Activated CD4-positive, alpha-beta T cell treated with anti-CD3 and anti-CD28 coated beads, Interleukin-2, Interleukin-4, amounts not matched to agents 100 ng/mL and 50 ng/mL, durations not matched to agents 16 hours and 8 hours (primary cell): Measurements from ENCODE around the gene ALKBH8.
"Not testable (repeated sequence)": the region's sequence is repeated elsewhere in the genome, so short reads cannot be mapped to it uniquely, and the experiment has no call there.

Source experiments
- DNase-seq: peaks from one replicate; pipeline ENCODE4 v3.0.0-alpha.2; 2020; ENCODE audit warnings: low spot score

The ALKBH8 gene

DNA sequence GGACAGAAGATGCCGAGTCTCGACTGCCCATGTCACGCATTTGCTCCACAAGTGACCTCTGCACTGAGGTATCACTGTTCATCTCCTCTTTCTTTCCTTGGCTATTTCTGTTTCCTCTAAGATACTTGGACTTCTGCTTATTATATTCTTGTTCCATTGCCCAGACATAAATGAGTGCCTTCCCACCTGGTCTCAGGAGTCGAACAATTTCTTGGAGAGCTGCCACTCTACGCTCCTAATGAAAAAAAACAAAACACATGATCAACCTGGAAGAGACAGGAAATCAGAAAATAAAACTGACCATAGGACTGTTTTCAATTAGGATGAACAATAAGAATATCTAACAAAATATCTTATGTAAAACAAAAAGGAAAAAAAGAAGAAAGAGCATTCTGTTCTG lies 60.6 kb downstream of the ALKBH8 start:
- DNase-seq: no peak

- no peak for DNase-seq
Measured at GRCh38 chr11:107501713-107502112, 63.8 kb downstream of the ALKBH8 start.

GRCh38 chr11:107497371-107497770 lies 68.2 kb downstream of the ALKBH8 start:
- not testable (repeated sequence) for DNase-seq

DNA sequence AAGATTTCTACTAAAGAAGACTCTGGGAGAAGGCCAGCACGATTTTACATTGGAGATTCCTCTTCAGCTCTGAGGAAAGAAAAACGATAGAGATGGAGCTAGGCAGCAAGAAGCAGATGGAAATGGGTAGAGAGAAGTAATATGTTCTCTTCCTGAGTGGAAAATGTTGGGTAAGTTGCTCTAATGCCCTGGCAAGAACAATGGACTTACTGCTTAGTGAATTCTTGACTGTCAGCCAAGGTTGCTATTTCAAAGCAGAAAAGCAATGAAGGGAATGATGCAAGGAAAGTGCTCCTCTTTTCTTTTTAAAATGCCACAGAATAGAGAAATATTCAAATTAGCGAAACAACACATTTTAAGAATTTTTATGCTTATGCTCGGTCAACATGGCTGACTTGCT lies 69.5 kb downstream of the ALKBH8 start:
- DNase-seq: no peak

GRCh38 chr11:107494055-107494454 lies 71.5 kb downstream of the ALKBH8 start:
- no peak for DNase-seq

- DNase-seq: no peak
Measured at GRCh38 chr11:107493117-107493516, 72.4 kb downstream of the ALKBH8 start.

DNA sequence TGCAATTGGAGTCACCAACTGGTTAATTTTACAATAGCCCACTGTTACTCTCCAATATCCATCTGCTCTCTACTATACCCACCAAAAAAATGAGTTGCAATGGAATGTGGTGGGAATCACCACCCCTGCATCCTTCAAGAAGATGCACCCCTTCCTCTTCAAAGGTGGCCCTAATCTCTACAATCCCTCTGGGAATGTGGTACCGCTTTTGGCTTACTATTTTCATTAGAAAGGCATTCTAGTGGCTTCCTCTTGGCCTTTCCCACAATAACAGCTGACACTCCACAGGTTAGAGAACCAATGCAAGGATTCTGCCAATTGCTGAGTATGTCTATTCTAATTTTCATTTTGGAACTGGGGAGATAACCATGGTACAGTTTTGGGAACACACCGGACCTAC lies 74.7 kb downstream of the ALKBH8 start:
- DNase-seq: no peak

DNA sequence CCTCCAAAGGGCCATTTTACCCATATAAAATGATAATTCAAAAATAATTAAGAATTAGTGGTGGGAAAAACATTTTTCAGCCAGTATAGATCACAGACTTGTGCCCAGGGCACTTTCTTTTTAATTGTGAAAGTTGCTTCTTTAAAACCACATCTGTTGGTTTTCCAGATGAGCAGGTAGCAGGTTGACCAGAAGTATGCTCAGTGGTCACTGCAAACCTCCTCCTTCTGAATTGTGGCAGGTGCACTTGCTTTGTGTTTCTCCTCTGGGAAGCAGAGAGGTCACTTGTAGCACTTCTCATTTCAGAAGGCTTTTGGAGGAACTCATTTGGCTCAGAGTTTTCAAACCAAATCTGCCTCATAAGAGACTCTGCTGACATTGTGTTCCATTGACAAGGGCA lies 83.3 kb downstream of the ALKBH8 start:
- DNase-seq: no peak

- no peak for DNase-seq
Measured at GRCh38 chr11:107478922-107479321, 86.6 kb downstream of the ALKBH8 start.

GRCh38 chr11:107477820-107478219 lies 87.7 kb downstream of the ALKBH8 start:
- no peak for DNase-seq

DNA sequence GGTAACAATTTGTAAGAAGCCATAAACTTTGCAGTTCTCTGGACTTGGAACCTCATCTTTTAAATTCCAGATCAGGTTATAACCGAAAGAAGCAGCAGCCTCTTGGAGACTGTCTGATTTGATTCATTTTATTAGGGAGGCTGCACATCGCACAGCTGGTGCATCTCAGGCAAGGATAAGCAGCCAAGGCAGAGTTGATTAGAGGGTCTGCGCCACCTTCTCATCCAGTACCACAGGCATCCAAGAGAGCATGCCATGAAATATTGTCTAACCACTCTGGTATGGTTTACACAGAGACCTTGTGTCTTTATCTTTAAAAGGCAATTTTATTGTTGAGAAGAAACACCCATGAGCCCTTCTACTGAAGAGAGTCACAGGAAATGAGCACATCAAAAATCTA lies 91.7 kb downstream of the ALKBH8 start:
- DNase-seq: no peak

GRCh38 chr11:107472966-107473365 lies 92.6 kb downstream of the ALKBH8 start:
- no peak for DNase-seq

DNA sequence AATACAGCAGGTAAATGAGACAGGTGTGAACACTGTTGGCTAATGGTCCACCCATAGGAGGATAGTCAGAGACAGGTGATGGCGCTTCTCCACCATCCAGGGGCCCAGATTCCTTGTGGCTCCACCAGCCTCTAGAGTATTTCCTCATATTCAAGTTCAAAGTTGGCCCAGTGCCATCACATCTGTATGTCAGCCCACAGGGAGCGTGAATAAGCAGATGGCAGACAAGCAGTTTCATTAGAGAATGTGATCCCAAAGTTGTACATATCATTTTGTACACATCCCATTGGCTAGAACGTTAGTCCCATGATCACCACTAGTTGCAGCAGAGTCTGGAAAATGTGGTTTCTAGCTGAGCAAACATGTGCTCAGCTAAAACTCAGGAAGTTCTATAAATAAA lies 96.9 kb downstream of the ALKBH8 start:
- no peak for DNase-seq

GRCh38 chr11:107467696-107468095 lies 97.8 kb downstream of the ALKBH8 start:
- DNase-seq: no peak

- DNase-seq: not testable (repeated sequence)
Measured at GRCh38 chr11:107466275-107466866, 99.2 kb downstream of the ALKBH8 start.

DNA sequence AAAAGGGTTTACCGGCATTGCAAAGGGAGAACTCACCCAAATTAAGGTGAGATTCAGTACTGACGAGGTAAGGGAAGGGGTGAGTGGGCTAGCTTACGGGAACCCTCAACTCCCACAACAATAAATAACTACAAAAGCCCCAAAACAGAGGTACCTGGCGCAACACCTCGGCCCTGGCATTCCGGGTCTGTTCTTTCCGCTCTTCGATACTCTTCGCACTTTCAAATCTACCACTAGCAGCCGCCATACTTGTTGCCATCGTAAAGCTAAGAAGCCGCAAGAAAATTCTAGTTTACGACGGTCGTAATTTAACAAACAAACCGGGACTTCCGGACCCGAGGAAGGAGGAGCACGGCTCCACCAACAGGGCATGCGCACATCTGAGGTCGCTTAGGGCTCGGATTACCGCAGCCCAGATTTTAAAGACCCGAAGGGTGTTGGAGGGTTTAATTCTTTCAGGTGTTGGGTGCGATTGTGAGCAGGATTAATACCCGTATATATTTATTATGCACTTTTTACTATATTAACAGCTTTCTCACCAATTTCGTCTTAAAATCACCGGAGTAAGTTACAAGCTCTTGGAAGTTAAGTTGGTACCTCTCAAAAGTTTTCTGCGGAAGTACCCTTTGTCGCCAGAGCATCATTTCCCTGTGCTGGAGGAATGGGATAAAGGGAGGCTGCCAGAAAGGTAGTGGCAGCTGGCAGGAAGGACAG lies 107.8 kb downstream of the ALKBH8 start, which contains the start of gene CWF19L2:
CWF19L2 (minus strand) TSS at position 268 of the 714 bp plus-strand sequence; CDS start at position 259, 9 bp downstream.
- peak; percentile 94 for DNase-seq

DNA sequence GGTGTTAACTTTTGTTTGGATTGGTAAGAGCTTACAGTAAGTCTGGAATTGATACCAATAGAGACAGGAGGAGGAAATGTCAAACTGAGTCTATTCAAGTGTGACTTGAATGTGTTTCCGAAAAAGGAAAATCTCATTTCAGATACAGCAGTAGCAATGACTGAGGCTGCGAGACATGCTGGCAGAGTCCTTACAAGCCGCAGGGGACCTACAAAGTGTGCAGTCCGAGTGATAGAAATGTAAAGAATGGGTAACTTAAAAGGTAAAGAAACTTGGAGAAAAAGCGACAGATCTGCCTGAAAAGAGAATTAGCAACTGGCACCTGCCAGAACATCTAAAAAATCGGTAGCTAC lies 108.4 kb downstream of the ALKBH8 start:
- DNase-seq: peak; percentile 8

DNA sequence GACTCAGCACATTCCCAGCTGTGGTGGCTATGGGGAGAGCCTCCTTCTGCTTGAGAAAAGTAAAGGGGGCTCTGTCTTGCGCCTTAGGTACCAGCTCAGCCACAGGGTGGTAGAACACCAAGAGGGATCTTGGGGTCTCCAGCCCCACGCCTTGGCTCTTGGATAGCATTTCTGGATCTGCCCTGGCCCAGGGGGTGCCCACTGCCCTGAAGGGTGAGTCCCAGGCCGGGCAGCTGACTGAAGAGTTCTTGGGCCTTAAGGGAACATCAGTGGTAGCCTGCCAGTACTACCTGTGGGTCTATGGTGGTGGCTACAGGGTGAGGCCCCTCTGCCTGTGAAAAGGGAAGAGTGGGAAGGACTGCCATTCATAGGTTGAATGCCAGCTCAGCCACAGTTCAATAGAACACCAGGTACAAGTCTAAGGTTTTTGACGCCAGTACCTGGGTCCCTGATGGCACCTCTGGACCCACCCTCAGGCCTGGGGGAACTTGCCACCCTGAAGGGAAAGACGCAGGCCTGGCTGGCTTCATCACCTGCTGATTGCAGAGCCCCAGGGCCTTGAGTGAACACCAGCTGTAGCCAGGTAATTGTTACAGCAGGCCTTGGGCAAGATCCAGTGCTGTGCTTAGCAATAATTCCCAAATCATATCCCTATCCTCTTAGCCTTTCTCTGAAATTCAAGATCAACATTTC lies 111.8 kb downstream of the ALKBH8 start:
- DNase-seq: no peak
